NOMO-1 (cell line): Measurements from ENCODE around the gene RNF145.

Experiments
- DNase-seq, 2 experiments: peaks; one replicate each; lab custom pipeline; 2025; ENCODE audit not compliant: unreplicated experiment in 2 of 2; lab: John Stamatoyannopoulos, UW

The RNF145 gene

GRCh38 chr5:159195775-159196174 is 13.6 kb downstream of the RNF145 start:
- DNase-seq = no peak

DNA sequence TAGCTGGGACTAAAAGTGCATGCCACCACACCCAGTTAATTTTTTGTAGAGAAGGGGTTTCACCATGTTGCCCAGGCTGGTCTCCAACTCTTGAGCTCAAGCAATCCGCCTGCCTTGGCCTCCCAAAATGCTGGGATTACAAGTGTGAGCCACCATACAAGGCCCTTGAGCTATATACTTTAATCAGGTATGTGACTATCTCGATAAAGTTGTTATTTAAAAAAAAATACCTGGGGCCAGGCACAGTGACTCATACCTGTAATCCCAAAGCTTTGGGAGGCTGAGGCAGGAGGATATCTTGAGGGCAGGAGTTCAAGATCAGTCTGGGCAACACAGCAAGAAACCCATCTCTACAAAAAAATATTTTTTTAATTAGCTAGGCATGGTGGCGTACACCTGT is 19.2 kb downstream of the RNF145 start:
- DNase-seq = no peak

- no peak for DNase-seq
Measured at GRCh38 chr5:159189310-159189709, 20.0 kb downstream of the RNF145 start.

DNA sequence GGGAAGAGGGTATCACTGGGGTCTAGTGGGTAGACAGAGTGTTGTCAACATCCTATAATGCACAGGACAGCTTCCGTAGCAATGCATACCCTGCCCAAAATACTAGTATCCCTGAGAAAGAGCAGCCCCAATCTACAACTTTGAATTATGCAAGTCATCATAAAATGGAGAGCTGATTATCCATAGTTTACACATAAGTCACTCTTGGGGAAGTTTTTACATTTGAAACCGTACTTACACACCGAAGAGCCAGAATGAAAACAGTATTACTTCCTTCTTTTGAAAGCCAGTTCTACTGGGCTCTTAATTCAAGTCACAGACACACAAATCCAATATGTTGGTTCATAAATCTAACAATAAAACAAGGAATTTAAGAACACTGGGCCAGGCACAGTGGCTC is 21.6 kb downstream of the RNF145 start:
- peak; percentile 50 to 61 for DNase-seq

DNA sequence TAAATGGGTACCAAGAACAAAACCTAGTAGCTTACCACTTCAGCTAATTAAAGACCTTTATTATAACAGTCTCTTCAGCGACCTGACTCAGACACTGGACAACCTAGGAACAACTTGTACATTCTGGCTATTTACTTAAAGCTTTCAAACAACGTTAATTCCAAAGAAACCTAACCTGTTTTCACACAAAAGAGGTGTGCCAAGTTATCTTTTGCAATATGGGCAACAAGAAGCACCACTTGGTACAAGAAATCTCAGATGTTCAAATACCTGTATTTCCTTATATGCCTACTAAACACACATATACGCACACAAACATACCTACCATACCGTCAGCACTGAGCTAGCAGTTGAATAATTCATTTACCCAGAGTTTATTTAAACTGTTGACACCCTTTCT is 23.0 kb downstream of the RNF145 start:
- no peak for DNase-seq

GRCh38 chr5:159185773-159186172 is 23.6 kb downstream of the RNF145 start:
- DNase-seq = no peak

DNA sequence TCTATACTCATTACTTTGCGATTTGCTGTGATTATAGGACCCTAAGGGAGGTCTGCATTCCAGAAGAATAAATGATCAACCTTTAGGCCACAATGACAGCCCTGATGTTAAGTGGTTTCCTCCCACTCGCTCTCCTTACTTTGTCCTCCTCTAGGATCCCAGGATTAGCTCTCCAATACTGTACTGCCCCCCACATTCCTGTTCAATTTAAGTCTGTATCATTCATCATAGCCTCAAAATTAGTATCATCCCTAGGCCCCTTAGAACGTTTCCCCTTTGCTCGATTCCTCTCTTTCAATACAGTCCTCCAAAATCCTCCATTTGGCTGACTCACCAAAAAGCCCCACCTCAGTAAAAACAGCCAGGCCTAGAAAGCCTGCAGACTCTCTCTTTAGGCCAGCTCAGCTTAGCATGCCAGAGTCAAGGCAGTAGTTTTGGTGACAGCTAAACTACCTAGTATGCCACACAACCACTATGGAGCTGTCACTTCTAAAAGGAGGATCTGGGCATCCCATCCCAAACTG is 24.4 kb downstream of the RNF145 start:
- no peak for DNase-seq

GRCh38 chr5:159184236-159184635 is 25.1 kb downstream of the RNF145 start:
- no peak for DNase-seq

DNA sequence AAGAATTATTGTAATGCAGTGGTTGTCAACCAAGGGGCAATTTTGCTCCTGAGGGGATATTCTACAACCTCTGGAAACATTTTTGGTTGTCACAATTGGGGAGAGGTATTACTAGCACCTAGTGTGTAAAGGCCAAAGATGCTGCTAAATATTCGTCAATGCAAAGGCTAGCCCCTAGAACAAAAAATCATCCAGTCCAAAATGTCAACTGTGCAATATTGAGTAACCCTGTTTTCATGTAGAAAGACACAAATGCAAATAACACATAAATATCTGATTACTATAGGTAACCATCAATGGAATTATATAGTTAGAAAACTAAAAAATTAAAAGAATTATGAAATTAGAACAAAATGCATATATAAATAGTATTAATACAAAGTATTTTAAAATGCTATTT is 26.1 kb downstream of the RNF145 start:
- no peak for DNase-seq

DNA sequence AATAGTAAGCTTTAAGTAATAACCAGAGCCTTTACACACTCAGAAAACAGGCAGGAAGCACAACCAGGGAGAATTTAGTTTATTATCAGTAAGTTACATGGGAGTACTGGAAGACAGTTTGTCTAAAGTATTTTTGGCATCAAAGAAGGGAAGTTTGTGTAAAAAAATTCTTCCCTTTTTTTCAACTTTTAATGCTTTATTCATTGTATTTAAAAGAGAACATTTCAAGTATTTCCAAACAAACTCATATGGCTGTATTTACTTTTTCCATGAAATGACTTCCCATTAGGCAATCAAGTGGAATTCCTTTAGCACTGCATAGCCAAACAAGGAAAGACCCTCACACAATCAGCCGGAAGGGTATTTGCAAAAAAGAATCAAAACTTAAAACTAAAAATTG is 26.7 kb downstream of the RNF145 start:
- no peak for DNase-seq

GRCh38 chr5:159181651-159182050 is 27.7 kb downstream of the RNF145 start:
- DNase-seq = no peak

DNA sequence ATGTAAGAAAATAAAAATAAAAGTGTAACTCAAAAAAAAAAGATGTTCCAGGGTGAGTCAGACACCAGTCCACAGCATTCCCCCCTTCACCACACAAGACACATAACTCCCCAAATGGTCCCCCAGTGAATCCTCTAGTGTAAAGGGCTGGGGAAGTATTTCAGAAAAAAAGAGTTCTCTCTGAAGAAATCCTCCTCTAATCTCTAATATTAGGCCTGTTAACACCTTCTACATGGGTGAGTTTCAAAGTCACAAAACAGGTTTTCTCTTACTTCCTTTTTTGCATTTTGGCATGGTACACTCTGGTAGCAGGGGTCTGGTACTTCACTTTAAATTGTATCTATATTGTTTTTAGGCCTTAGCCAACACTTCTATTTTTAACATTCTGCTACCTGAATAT is 28.2 kb downstream of the RNF145 start:
- peak in 1 of 2 experiments; percentile 8 for DNase-seq

DNA sequence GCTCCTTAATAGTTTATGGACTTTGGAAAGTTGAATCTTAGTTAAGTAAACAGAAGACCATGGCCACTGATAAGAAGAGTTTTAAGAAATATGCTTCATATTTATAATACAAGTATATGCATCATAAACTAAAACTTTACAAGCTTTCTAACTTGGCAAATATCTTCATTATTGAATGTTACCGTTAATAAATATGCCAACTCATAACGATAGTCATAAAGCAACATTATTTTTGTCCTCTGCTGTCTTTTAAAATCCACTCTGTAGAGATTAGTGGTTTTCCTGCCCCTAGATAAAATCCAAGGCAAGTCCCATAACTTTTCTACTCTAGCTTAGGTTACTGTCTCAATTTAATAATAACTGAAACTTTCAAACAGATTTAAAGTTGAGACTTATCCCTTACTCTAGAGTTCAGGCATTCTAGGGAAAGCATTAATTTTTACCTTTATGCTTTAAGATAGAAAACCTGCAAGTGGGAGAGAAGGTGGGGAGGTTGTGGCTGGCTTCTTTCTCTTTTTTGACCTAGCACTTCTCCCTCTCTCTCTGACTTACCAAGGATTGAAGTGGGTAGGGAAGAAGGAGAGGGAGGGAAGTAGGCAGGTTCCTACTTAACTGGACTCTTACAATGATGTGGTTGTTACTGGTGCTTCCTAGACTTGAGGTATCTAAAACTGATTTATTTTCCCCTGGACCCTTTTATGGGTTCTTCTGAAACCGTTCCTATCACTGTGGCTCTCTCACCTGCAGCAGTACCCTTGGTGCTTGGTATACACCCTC is 29.6 kb downstream of the RNF145 start:
- no peak for DNase-seq

DNA sequence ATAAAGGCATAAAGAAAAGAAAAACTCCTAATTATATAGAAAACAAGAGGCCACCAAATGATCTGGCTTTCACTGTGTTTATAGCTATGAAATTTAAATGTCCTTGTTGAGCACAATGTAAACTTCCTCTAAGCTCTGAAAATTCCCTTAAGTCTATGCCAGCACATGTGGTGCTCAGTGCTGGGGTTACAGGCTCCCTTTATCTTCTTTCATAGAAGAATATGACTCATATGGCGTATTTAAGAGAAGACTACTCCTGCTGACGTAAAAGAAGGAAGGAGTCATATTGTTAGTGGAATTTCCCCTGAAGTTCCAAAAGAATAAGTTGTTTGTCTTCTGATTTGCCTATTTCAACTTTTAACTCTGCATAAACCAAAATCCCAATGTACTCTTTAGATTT is 30.4 kb downstream of the RNF145 start:
- no peak for DNase-seq

GRCh38 chr5:159175547-159175946 is 33.8 kb downstream of the RNF145 start:
- DNase-seq = no peak

DNA sequence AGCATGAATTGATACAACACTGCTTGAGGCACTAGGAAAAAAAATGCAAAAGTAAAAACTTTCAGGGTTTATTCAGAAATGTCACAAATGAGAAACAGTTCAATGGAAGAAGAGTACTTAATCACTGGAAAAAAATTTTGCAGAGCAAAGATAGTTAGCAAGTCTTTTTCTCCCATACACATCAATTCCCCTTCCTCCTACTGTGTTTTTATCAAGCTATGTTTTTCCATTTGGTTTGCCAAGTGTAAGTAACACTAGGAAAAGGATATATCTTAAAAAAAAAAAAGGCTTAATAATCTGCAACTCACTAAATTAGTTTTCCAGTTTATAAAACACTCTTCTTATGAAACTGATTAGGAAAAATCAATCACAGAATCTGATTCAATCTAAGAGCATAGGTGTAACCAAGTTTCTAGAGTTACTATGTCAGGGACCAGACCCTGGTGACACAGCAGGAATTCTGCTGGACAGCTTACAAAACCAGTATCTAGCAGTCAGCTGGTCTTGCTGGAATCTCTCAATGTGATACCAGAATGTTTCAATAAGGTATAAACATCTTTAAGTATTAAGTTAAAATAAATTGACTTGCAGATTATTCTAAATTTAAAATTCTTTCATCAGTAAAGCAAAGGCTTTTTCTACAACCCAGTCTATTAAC is 34.7 kb downstream of the RNF145 start:
- DNase-seq = no peak

- DNase-seq = no peak
Measured at GRCh38 chr5:159171274-159171673, 38.1 kb downstream of the RNF145 start.

DNA sequence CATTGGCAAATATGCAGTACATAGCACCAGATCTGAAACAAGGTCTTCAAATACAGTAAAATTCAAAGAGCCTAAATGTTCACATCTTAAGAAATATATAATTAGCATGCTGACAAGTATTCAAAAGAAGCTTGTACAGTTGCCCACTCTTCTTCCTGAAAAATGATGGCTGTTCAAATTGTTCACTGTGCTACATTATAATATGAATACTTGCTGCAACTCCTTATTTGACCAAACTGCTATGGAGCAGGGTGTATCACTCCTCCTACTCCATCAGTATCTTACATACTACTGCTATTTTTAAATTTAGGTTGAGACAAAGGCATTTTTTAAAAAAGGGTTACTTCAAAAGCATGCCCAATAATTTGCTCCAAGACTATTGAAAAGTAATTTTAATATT is 39.3 kb downstream of the RNF145 start:
- DNase-seq = no peak

GRCh38 chr5:159166416-159166815 is 42.9 kb downstream of the RNF145 start:
- no peak for DNase-seq

GRCh38 chr5:159163701-159164046 is 45.7 kb downstream of the RNF145 start:
- DNase-seq = no peak

- DNase-seq = no peak
Measured at GRCh38 chr5:159163027-159163700, 46.2 kb downstream of the RNF145 start.
